WTC11 (cell line): ENCODE data around the gene ITPK1. TPM values are rescaled to one million over a fixed set of nuclear protein-coding genes. Genes with fewer than 3 reads are reported as not detected.

ENCODE experiments used
- ATAC-seq: fragments of 200-7000 bp; cut with Tn5 transposase; 2 replicates; pipeline ENCODE4 v1.10.0; 2021; ENCODE audit warnings: mild to moderate bottlenecking, moderate library complexity
- CTCF ChIA-PET: fragments of 300-600 bp; sonication (Branson Sonifier 250); formaldehyde crosslinking; loops from one replicate; lab custom pipeline; 2021; ENCODE audit warnings: antibody characterized with exemption; lab: Charles Lee
- POLR2A ChIA-PET: fragments of 350-600 bp; sonication (Branson Sonifier 250); formaldehyde crosslinking; loops from one replicate; lab custom pipeline; 2021; ENCODE audit warnings: antibody characterized with exemption; lab: Charles Lee
- DNase-seq: peaks from one replicate; pipeline ENCODE4 v3.0.0; 2021; ENCODE audit warnings: low spot score
- H3K27ac Mint-ChIP-seq: 2 replicates; pipeline ENCODE4 v1.8.0; 2021; ENCODE audit warnings: mixed read lengths
- H3K27me3 Mint-ChIP-seq: 2 replicates; pipeline ENCODE4 v1.8.0; 2021; ENCODE audit warnings: low read depth, mild to moderate bottlenecking, moderate library complexity, mixed read lengths
- H3K36me3 Mint-ChIP-seq: 2 replicates; pipeline ENCODE4 v1.8.0; 2021; ENCODE audit warnings: mixed read lengths
- H3K4me1 Mint-ChIP-seq: 2 replicates; pipeline ENCODE4 v1.8.0; 2022; ENCODE audit warnings: mixed read lengths
- H3K4me3 Mint-ChIP-seq: 2 replicates; pipeline ENCODE4 v1.8.0; 2021; ENCODE audit warnings: mild to moderate bottlenecking, moderate library complexity, mixed read lengths
- H3K9me3 Mint-ChIP-seq: 2 replicates; pipeline ENCODE4 v1.8.0; 2021; ENCODE audit warnings: mixed read lengths
- AR ChIP-seq: fragments of 250-450 bp; sonication (Bioruptor Pico); IDR thresholded peaks from 2 replicates; pipeline ENCODE4 v1.9.0; 2021; ENCODE audit warnings: mild to moderate bottlenecking
- EMX1 ChIP-seq: fragments of 250-450 bp; sonication (Bioruptor Pico); IDR thresholded peaks from 2 replicates; pipeline ENCODE4 v1.8.0; 2021; ENCODE audit warnings: mild to moderate bottlenecking
- ETV6 ChIP-seq: sonication (generic); formaldehyde crosslinking; IDR thresholded peaks from 2 replicates; pipeline ENCODE4 v1.8.1; 2022; ENCODE audit warnings: mild to moderate bottlenecking, missing genetic modification reagents
- GRHL2 ChIP-seq: fragments of 250-450 bp; sonication (Bioruptor Pico); IDR thresholded peaks from 2 replicates; pipeline ENCODE4 v1.8.0; 2022; ENCODE audit warnings: mild to moderate bottlenecking, moderate library complexity; ENCODE audit not compliant: insufficient replicate concordance, severe bottlenecking
- JAZF1 ChIP-seq: fragments of 250-450 bp; sonication (Bioruptor Pico); IDR thresholded peaks from 2 replicates; pipeline ENCODE4 v1.9.0; 2021; ENCODE audit warnings: moderate library complexity, mild to moderate bottlenecking, inconsistent platforms
- NFYB ChIP-seq: sonication (generic); formaldehyde crosslinking; conservative IDR thresholded peaks from 2 replicates; pipeline ENCODE4 v1.8.0; 2022; ENCODE audit warnings: low read depth, missing genetic modification reagents
- NR1H2 ChIP-seq: sonication (generic); formaldehyde crosslinking; IDR thresholded peaks from 2 replicates; pipeline ENCODE4 v1.9.0; 2021; ENCODE audit warnings: mild to moderate bottlenecking, moderate library complexity, missing genetic modification reagents
- SMAD3 ChIP-seq: sonication (generic); formaldehyde crosslinking; IDR thresholded peaks from 2 replicates; pipeline ENCODE4 v1.8.0; 2022; ENCODE audit warnings: missing genetic modification reagents, mild to moderate bottlenecking, borderline replicate concordance
- SOX15 ChIP-seq: fragments of 250-450 bp; sonication (Bioruptor Pico); IDR thresholded peaks from 2 replicates; pipeline ENCODE4 v1.9.0; 2021; ENCODE audit warnings: mild to moderate bottlenecking
- TP53 ChIP-seq: sonication (generic); formaldehyde crosslinking; IDR thresholded peaks from 2 replicates; pipeline ENCODE4 v1.8.1; 2023; ENCODE audit warnings: mild to moderate bottlenecking, missing genetic modification reagents
- ZNF138 ChIP-seq: sonication (generic); formaldehyde crosslinking; conservative IDR thresholded peaks from 2 replicates; pipeline ENCODE4 v1.8.1; 2022; ENCODE audit warnings: mild to moderate bottlenecking, moderate library complexity, missing genetic modification reagents
- ZNF423 ChIP-seq: fragments of 250-450 bp; sonication (Bioruptor Pico); IDR thresholded peaks from 2 replicates; pipeline ENCODE4 v2.1.2; 2022; ENCODE audit warnings: mild to moderate bottlenecking, moderate library complexity
- total RNA-seq: library from RNA; stranded (reverse); gene quantifications from 3 replicates; pipeline ENCODE4 v1.2.3, GENCODE V29; 2021
- TF ChIP-seq, protein P1 (sequence below): sonication (generic); formaldehyde crosslinking; IDR thresholded peaks from 2 replicates; pipeline ENCODE4 v1.8.0; 2023; ENCODE audit warnings: missing genetic modification reagents, mild to moderate bottlenecking, borderline replicate concordance

Gene ITPK1
- total RNA-seq, 1 experiment from 2014 or later = 144 TPM

DNA sequence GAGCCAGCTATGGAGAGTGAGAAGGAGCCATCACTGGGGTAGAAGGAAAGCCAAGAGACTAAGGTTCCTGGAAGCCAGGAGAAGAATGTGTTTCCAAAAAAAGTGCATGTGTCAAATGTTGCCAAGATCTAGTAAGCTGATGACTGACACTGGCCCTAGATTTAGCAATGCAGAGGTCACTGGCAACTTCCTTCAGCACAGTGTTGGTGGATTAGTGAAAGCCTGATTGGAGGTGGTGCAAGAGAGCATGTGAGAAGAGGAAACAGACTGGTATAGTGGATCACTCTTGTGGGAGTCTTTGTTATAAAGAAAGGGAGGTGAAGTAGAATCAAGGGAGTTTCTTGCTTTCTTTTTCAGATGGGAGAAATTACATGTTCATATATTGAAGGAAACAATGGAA, 226.8 kb downstream of the ITPK1 start:
- DNase-seq (no peak), ATAC-seq (no peak)
- Mint-ChIP-seq H3K4me1 (no peaks in the 10 kb centered on the region), H3K36me3 (peaks cover 2% of the 10 kb centered on the region; the same call in 1 of the 2 replicates), H3K9me3 (peaks cover 39% of the 10 kb centered on the region), H3K27ac (no peak overlapping the region), H3K27me3 (peaks cover 28% of the 10 kb centered on the region), H3K4me3 (no peak overlapping the region)
- POLR2A ChIA-PET = no interaction called here
- CTCF ChIA-PET = no interaction called here
- TF ChIP-seq JAZF1 (CRISPR knock-in tag) (no peak), SMAD3 (CRISPR knock-in tag) (no peak)

DNA sequence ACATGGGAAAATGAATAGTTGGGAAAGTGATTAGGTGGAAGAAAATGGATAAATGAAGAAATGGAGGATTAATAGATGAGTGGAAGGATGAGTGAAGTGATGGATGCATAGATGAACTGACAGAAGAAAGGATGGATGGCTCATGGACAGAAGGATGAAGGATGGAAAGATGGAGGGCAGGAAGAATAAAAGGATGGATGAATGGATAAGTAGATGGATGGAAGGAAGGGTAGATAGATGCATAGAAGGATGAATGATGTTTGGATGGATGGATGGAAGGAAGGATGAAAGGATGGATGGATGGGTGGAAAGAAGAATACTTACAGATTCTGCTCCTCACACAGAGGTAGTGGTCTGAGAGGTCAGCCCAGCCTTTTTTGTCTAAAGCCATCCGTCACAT, 228.6 kb downstream of the ITPK1 start:
- H3K4me3 Mint-ChIP-seq = no peak overlapping the region
- DNase-seq = no peak
- TF ChIP-seq ZNF138 (no peak), JAZF1 (CRISPR knock-in tag) (no peak), ZNF423 (no peak), NFYB (CRISPR knock-in tag) (no peak), SOX15 (CRISPR knock-in tag) (no peak), GRHL2 (no peak), EMX1 (CRISPR knock-in tag) (no peak), ETV6 (no peak), AR (CRISPR knock-in tag) (no peak), TP53 (CRISPR knock-in tag) (no peak), NR1H2 (CRISPR knock-in tag) (no peak)
- TF ChIP-seq, protein P1, sequence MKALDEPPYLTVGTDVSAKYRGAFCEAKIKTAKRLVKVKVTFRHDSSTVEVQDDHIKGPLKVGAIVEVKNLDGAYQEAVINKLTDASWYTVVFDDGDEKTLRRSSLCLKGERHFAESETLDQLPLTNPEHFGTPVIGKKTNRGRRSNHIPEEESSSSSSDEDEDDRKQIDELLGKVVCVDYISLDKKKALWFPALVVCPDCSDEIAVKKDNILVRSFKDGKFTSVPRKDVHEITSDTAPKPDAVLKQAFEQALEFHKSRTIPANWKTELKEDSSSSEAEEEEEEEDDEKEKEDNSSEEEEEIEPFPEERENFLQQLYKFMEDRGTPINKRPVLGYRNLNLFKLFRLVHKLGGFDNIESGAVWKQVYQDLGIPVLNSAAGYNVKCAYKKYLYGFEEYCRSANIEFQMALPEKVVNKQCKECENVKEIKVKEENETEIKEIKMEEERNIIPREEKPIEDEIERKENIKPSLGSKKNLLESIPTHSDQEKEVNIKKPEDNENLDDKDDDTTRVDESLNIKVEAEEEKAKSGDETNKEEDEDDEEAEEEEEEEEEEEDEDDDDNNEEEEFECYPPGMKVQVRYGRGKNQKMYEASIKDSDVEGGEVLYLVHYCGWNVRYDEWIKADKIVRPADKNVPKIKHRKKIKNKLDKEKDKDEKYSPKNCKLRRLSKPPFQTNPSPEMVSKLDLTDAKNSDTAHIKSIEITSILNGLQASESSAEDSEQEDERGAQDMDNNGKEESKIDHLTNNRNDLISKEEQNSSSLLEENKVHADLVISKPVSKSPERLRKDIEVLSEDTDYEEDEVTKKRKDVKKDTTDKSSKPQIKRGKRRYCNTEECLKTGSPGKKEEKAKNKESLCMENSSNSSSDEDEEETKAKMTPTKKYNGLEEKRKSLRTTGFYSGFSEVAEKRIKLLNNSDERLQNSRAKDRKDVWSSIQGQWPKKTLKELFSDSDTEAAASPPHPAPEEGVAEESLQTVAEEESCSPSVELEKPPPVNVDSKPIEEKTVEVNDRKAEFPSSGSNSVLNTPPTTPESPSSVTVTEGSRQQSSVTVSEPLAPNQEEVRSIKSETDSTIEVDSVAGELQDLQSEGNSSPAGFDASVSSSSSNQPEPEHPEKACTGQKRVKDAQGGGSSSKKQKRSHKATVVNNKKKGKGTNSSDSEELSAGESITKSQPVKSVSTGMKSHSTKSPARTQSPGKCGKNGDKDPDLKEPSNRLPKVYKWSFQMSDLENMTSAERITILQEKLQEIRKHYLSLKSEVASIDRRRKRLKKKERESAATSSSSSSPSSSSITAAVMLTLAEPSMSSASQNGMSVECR = no peak
- TF ChIP-seq, all 79 proteins: peak for 0
- H3K4me1 Mint-ChIP-seq = no peaks in the 10 kb centered on the region
- no peaks in the 10 kb centered on the region for H3K36me3 Mint-ChIP-seq
- ChIA-PET POLR2A (no interaction called here), CTCF (no interaction called here)
- no peak overlapping the region for H3K27ac Mint-ChIP-seq
- H3K9me3 Mint-ChIP-seq = peaks cover 25% of the 10 kb centered on the region
- H3K27me3 Mint-ChIP-seq = peaks cover 22% of the 10 kb centered on the region
- ATAC-seq = no peak

Other genes starting within 250 kb of the ITPK1 start
- gene CHGA, start 192.8 kb downstream of the ITPK1 start, total RNA-seq = 8.5 to 17.2 TPM (median 17.1 TPM) in 3 replicates
- 16.7 to 18.1 TPM (median 17.2 TPM) in 3 replicates for gene MOAP1, start 69.0 kb upstream of the ITPK1 start, total RNA-seq
- 24.7 to 25.6 TPM (median 25.5 TPM) in 3 replicates for gene LYSET, start 69.4 kb upstream of the ITPK1 start, total RNA-seq
- gene GON7, start 91.1 kb upstream of the ITPK1 start, total RNA-seq = 7.1 to 8.0 TPM (median 7.4 TPM) in 3 replicates
- gene UBR7, start 91.3 kb upstream of the ITPK1 start, total RNA-seq = 21.1 to 28.9 TPM (median 24.0 TPM) in 3 replicates
- 29.2 to 34.1 TPM (median 31.3 TPM) in 3 replicates for gene BTBD7, start 217.1 kb upstream of the ITPK1 start, total RNA-seq
- gene COX8C, start 231.3 kb upstream of the ITPK1 start, total RNA-seq = not detected in 3 replicates